ENCODE results near the gene ALK.

Gene ALK

DNA sequence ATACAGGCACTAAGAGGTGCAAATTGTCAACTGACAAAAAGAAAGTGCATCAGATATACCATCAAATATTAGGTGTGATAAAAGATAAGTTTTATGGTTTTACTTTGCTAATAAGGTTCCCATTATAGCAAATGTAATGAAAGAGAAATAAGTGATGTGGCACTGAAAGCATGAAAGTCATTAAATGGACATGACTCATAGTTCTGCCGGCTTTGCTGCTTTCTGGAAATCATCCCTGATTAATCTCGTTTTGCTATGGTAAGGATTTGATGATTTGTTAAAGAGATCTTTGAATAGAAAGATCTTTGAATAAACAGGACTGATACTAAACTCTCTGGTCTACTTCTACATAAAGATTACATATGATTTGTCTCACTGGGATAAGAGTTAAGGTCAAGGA is 733.5 kb downstream of the ALK start:
- no peak for TF ChIP-seq FOXP2 (optimal IDR thresholded peaks at IDR 0.05; ENCODE audit: borderline replicate concordance, extremely low read depth, extremely low read length, insufficient read depth)
- TF ChIP-seq TAF1 (IDR thresholded peaks at IDR 0.05; ENCODE audit: borderline replicate concordance, insufficient read depth, low read length): no peak
- TF ChIP-seq, protein P1, sequence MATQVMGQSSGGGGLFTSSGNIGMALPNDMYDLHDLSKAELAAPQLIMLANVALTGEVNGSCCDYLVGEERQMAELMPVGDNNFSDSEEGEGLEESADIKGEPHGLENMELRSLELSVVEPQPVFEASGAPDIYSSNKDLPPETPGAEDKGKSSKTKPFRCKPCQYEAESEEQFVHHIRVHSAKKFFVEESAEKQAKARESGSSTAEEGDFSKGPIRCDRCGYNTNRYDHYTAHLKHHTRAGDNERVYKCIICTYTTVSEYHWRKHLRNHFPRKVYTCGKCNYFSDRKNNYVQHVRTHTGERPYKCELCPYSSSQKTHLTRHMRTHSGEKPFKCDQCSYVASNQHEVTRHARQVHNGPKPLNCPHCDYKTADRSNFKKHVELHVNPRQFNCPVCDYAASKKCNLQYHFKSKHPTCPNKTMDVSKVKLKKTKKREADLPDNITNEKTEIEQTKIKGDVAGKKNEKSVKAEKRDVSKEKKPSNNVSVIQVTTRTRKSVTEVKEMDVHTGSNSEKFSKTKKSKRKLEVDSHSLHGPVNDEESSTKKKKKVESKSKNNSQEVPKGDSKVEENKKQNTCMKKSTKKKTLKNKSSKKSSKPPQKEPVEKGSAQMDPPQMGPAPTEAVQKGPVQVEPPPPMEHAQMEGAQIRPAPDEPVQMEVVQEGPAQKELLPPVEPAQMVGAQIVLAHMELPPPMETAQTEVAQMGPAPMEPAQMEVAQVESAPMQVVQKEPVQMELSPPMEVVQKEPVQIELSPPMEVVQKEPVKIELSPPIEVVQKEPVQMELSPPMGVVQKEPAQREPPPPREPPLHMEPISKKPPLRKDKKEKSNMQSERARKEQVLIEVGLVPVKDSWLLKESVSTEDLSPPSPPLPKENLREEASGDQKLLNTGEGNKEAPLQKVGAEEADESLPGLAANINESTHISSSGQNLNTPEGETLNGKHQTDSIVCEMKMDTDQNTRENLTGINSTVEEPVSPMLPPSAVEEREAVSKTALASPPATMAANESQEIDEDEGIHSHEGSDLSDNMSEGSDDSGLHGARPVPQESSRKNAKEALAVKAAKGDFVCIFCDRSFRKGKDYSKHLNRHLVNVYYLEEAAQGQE (IDR thresholded peaks at IDR 0.05; ENCODE audit: insufficient read depth in 1 of 2, low read depth in 2 of 2, low read length in 2 of 2): no peak
- no peak for TF ChIP-seq SIN3A (IDR thresholded peaks at IDR 0.05; ENCODE audit: borderline replicate concordance, insufficient read depth, low read length)
- no peak for TF ChIP-seq POLR2AphosphoS5 (IDR thresholded peaks at IDR 0.05; ENCODE audit: low read depth, low read length)

DNA sequence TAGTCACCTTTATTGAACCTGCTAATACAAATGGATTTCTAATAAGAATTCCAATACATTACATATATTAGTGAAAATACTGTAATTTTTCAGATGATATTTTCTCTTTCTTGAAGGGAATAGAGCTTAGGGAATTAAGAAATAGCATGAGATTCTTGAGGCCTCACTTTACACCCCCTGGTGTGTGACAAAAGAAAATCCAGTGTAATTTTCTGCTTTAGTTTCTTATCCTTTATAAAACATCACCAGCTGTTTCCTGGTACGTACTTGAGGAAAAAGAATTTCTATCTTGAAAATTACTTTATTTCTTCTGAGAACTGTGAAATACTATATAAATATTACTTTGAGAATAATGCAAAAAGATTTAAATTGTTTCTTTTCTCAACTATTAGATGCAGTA is 734.6 kb downstream of the ALK start:
- TF ChIP-seq TAF1 (IDR thresholded peaks at IDR 0.05; ENCODE audit: borderline replicate concordance, insufficient read depth, low read length) (no peak), SIN3A (IDR thresholded peaks at IDR 0.05; ENCODE audit: borderline replicate concordance, insufficient read depth, low read length) (no peak), POLR2AphosphoS5 (IDR thresholded peaks at IDR 0.05; ENCODE audit: low read depth, low read length) (no peak), FOXP2 (optimal IDR thresholded peaks at IDR 0.05; ENCODE audit: borderline replicate concordance, extremely low read depth, extremely low read length, insufficient read depth) (no peak)
- TF ChIP-seq, protein P1 (IDR thresholded peaks at IDR 0.05; ENCODE audit: insufficient read depth in 1 of 2, low read depth in 2 of 2, low read length in 2 of 2): no peak

DNA sequence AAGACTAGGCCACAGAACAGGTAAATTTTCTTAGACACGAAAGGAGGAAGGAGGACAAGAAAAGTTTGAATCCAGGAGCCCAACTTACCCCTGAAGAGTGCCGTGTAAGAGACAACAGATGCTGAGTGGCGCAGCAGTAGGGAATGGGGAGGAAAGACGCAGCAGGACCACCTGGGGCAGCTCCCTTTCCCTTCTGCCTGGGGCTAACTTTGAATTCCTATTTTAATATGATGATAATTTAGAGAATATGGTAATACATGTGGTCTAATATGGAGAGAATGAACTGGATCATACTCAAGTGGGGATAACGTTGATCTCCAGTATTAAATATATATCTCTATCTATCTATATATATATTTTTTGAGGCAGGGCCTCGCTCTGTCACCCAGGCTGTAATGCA is 736.9 kb downstream of the ALK start:
- TF ChIP-seq, protein P1 (IDR thresholded peaks at IDR 0.05; ENCODE audit: insufficient read depth in 1 of 2, low read depth in 2 of 2, low read length in 2 of 2): no peak
- TF ChIP-seq FOXP2 (optimal IDR thresholded peaks at IDR 0.05; ENCODE audit: borderline replicate concordance, extremely low read depth, extremely low read length, insufficient read depth): no peak
- no peak for TF ChIP-seq POLR2AphosphoS5 (IDR thresholded peaks at IDR 0.05; ENCODE audit: low read depth, low read length)
- TF ChIP-seq TAF1 (IDR thresholded peaks at IDR 0.05; ENCODE audit: borderline replicate concordance, insufficient read depth, low read length): no peak
- TF ChIP-seq SIN3A (IDR thresholded peaks at IDR 0.05; ENCODE audit: borderline replicate concordance, insufficient read depth, low read length): no peak

DNA sequence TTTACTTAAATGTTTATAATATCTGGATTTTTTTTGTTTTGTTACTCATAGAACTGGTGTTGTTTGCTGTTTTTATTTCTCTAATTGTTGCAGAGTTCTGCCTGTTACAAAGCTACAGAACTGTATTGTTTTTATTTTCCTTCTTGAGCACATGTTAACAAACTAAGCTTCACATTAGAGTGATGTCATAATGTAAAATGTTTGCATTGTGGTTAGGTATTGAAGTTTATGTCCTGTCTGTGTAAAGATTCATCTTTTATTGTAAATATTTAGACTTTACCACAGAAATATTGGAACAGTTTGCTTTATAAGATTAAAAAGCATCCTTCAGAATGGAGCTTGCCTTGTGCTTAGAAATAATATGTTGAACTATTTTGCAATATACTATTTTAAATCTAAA is 738.5 kb downstream of the ALK start:
- no peak for TF ChIP-seq POLR2AphosphoS5 (IDR thresholded peaks at IDR 0.05; ENCODE audit: low read depth, low read length)
- TF ChIP-seq, protein P1 (IDR thresholded peaks at IDR 0.05; ENCODE audit: insufficient read depth in 1 of 2, low read depth in 2 of 2, low read length in 2 of 2): no peak
- no peak for TF ChIP-seq TAF1 (IDR thresholded peaks at IDR 0.05; ENCODE audit: borderline replicate concordance, insufficient read depth, low read length)
- no peak for TF ChIP-seq SIN3A (IDR thresholded peaks at IDR 0.05; ENCODE audit: borderline replicate concordance, insufficient read depth, low read length)
- no peak for TF ChIP-seq FOXP2 (optimal IDR thresholded peaks at IDR 0.05; ENCODE audit: borderline replicate concordance, extremely low read depth, extremely low read length, insufficient read depth)

DNA sequence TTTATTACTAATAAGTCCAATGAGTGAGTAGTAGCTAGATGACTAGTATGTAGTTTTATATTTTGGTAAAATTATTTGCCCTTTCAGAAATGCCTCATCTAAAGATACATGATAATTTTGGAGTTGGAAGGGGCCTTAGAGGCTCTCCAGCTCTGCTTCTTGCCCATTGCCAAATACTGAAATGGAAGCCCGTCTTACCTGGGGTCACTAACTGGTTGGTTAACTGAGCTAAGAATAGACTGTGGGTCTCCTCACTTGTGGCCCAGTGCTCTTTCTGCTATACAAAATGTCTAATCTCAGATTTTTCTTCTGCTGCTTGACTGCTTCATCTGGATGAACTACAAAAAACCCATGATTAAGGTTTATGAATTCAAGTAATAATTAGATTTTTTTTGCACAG is 739.1 kb downstream of the ALK start:
- no peak for TF ChIP-seq POLR2AphosphoS5 (IDR thresholded peaks at IDR 0.05; ENCODE audit: low read depth, low read length)
- TF ChIP-seq TAF1 (IDR thresholded peaks at IDR 0.05; ENCODE audit: borderline replicate concordance, insufficient read depth, low read length): no peak
- no peak for TF ChIP-seq SIN3A (IDR thresholded peaks at IDR 0.05; ENCODE audit: borderline replicate concordance, insufficient read depth, low read length)
- TF ChIP-seq, protein P1 (IDR thresholded peaks at IDR 0.05; ENCODE audit: insufficient read depth in 1 of 2, low read depth in 2 of 2, low read length in 2 of 2): no peak
- TF ChIP-seq FOXP2 (optimal IDR thresholded peaks at IDR 0.05; ENCODE audit: borderline replicate concordance, extremely low read depth, extremely low read length, insufficient read depth): no peak
